Stimulated activated CD8-positive, alpha-beta memory T cell treated with anti-CD3 and anti-CD28 coated beads, Interleukin-12 subunit alpha, Interleukin-12 subunit beta, amount 100 ng/mL, for 24 hours (primary cell): ENCODE results near the gene LY6G5C.

Source experiments
- DNase-seq: peaks from one replicate; pipeline ENCODE4 v3.0.0-alpha.2; 2020; ENCODE audit errors: extremely low read depth

Gene LY6G5C

DNA sequence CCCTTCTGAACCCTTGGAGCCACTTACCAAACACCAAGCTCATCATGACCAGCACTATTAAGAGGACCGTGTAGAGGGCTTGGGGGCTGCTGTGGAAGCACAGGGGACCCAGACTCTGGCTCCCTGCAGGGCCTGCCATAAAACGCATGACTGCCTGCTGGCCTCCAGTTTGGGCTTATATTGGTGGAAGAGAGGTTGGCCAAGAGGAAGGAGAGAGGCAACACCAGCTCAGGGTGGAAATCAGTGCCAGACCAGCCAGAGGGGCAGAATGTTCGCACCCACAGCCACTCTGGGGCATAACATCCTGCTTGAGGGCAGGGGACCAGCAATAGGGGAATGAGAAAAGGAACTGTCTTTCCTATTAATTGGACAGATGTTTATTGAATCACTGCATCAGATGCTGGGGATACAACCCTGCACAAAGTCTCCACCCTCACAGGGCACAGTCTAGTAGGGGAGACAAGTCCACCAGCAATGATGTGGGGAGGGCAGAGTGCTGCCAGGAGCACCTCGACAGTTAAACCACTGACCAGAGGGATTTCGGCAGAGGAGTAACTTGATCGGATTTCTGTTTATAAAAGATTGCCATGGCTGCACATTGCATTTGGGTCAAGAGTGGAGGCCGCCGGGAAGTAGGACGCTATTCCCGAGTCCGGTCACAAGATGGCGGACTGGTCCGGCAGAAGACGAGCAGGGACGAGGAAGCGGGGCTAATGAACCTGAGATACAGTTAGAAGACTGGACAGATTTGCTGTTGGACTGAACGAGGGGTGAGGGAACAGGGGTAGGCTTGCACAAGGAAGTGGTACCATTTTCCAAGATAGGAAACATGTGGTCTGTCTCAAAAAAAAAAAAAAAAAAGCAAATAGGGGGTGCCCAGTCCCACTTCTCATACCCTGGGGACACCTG lies at the start of gene LY6G5C:
LY6G5C (minus strand) TSS at position 842 of the 909 bp plus-strand sequence; CDS start at position 148, 694 bp downstream.
- DNase-seq, result no peak

DNA sequence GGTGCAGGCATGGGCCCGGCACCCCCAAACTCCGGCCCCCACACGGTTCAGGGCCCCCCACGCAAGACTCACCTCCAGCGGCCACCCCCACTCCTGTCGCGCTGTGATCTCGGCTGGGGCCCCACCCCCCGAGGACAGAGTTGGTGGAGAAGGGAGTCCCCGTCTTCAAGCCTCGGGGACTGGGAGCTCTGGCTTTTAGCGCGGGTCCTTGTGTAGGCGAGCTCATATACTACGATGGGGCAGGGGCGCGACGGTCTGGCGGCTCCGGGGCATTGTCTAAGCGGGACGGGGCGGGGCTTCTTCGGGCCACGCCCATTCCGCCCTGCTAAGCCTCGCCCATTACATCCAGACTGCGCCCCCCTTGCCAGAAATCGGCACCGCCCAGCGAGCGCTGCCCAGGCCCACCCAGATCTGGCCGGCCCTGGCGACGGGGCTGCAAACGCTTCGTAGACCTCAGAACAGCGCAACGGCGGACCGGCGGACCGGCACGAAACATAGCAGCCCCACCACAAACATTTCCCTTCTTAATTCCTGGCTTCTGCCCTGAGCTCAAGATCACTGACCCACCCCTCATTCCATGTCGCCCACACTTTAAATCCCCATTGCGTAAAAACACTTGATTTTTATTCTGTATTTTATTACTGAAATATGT lies 49.2 kb upstream of the LY6G5C start:
- peak; percentile 40 for DNase-seq

DNA sequence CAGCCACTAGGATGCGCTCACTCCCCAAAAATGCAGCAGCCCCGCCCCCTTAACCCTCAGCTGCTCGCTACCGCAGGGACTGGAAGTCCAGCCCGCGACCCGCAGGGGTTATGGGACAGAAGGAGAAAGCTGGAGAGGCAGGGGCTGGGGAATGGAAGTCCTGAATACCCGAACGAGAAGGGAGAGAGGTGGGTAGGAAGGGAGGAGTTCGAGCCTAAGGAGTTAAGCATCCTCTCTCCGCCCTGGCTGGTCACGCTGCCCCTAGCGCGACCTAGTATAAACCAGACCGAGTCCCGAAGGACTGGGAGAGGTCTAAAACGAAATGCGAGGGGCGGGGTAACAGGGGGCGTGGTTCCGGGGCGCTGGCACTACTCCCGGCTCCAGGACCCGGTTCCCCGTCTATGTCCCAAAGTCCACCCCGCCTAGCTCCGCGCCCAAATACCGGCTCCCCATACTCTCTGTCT lies 48.7 kb upstream of the LY6G5C start:
- peak; percentile 33 for DNase-seq

GRCh38 chr6:31728767-31729514 lies 48.1 kb upstream of the LY6G5C start, which contains the start of gene DDAH2:
Gene DDAH2 (minus strand): TSS chr6:31729299. CDS start chr6:31729161, 138 bp downstream.
- no peak for DNase-seq

- no peak for DNase-seq
These were observed 47.1 kb upstream of the LY6G5C start for GRCh38 chr6:31727717-31728671.

DNA sequence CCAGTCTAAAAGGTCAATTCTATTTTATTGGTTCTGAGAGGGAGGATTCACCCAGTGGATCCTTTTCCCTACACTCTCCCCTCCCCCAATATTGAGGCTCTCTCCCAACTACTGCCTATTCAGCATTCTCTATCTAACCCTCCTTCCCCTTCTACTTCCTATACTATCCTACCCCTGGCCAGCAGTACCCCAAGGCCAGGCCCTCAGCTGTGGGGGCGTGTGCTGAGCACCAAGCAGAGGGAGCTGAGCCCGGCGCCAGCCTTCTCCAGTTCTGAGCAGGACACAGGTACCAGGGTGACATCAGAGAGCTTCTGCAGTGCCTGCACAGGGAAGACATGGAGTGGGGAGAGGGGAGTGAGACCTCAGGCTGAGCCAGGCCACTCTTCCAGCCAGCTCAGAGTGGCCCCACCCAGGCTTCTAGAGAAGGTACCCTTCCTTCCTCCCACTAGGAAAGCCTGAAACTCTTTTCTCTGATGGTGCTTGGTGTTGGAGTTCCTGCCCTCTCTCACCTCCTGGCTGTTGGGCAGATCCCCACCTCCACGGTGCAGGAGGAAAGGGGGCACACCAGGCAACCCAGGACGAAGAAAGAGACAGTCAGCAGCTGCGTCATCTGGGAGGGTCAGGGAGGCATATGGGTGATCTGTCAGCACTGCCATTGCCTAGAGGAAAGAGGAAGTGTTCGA lies 46.3 kb upstream of the LY6G5C start:
- no peak for DNase-seq

- no peak for DNase-seq
These were observed 44.9 kb upstream of the LY6G5C start for GRCh38 chr6:31725502-31726350.

- no peak for DNase-seq
These were observed 43.3 kb upstream of the LY6G5C start for GRCh38 chr6:31723980-31724691.

- DNase-seq, result no peak
These were observed 42.5 kb upstream of the LY6G5C start, which contains the start of gene MPIG6B for GRCh38 chr6:31723245-31723979. Gene MPIG6B (plus strand): TSS chr6:31723373. CDS start chr6:31723384, 11 bp downstream.

GRCh38 chr6:31722173-31722572 lies 41.3 kb upstream of the LY6G5C start:
- no peak for DNase-seq

- DNase-seq, result no peak
These were observed 40.6 kb upstream of the LY6G5C start, which contains the start of gene LY6G6C for GRCh38 chr6:31721351-31722020. Gene LY6G6C (minus strand): TSS chr6:31721746. CDS start chr6:31721679, 67 bp downstream.

DNA sequence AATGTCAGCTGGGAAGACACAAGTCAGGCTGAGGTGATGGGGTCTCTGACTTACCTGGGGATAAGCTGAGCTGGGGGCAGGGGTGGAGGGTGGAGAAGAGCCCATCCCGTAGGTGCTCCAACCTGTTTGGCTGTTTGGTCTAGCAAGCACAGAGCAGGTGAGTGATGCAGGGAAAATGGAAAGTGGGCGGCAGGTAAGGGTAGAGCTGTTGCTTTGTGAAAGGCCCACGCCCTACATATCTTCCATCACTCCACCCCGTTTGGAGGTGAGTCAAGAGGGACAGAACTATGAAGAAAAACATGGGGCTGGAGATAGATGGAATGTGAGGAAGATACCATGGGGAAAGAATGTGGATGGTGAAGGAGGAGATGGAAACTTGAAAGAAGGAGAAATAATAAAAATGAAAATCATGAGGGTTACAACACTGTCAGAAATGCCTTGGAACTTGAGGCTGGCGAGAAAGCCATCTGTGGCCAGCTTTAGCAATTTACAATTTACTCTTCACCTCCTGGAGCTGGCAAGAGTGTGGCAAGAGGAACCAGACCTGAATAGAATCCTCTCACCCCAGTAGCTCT lies 39.4 kb upstream of the LY6G5C start:
- DNase-seq, result no peak

DNA sequence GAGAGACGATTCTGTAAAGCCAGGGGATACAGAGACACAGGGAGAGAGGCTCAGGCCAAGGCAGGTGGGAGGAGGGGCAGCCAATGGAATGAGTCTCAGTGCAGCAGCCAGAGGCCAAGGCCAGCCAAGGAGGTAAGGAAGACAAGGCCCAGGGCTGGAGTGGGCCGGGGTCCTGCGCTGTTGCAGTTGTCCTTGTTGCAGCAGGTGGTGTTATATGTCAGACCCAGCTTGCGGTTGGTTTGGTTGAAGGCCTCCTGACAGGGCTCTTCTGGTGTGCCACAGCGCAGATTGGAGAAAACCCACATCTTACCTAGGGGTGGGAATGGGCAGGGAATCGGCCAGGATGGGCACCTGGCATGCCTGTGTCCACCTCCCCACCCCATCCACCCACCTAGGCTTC lies 38.1 kb upstream of the LY6G5C start:
- DNase-seq, result no peak

DNA sequence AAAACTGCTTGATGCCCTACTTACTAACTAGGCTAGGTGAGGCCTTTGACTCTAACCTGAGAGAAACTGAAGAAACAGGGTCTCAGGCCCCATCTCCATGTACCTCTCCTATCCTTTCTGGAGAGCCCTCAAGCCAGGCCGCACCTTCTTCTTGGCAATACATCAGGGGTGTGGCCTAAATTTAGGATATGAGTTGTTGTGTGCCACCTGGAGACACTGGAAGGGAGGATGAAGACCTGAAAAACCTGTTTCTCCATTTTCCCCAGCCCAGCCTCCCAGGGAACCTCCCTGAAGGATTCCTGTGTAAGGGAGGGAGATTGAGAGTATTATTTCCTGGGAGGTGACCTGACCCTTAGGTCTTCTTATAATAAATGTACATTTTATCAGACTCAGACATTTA lies 37.4 kb upstream of the LY6G5C start:
- DNase-seq, result no peak

DNA sequence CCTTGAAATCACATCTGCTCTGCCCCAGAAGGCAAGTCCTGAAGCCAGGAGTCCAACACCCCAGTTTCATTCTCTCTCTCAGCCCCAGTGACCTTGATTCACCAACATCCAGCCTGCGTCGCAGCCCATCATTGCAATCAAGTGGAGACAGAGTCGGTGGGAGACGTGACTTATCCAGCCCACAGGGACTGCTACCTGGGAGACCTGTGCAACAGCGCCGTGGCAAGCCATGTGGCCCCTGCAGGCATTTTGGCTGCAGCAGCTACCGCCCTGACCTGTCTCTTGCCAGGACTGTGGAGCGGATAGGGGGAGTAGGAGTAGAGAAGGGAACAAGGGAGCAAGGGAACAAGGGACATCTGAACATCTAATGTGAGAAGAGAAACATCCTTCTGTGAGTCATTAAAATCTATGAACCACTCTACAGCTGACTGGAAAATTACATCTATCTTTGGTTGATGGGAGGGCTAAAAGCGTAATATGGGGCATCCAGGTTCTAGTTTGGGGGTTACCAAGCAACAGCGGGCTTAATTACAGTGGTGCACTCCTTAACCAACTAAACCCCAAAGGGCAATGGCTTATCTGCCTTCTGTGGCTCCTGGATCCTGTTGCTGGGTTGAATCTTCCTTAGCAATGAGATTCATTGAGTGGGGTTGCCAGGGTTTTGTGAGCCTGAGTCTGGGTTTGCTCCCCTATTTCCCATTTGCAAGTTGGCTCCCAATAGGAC lies 36.8 kb upstream of the LY6G5C start:
- DNase-seq, result no peak
